PC-3 (cell line): ENCODE data around the gene CC2D2A. TPM values are rescaled to one million over a fixed set of nuclear protein-coding genes. Genes with fewer than 3 reads are reported as not detected.

Source experiments
- total RNA-seq: library from RNA; depleted of rRNA; stranded (reverse); fragments of >200 nt; gene quantifications from 2 replicates; pipeline ENCODE4 v1.2.3, GENCODE V29; 2014; rRNA removed

CC2D2A gene
- total RNA-seq, 1 experiment from 2014 or later = 13.4 TPM

Other genes with a start within 250 kb of the CC2D2A start
- gene C1QTNF7, start 41.8 kb upstream of the CC2D2A start, total RNA-seq = not detected in 2 replicates
- 21.9 and 42.4 TPM in 2 replicates for gene FBXL5, start 185.5 kb downstream of the CC2D2A start, total RNA-seq
- gene FAM200B, start 211.9 kb downstream of the CC2D2A start, total RNA-seq = 20.1 and 20.7 TPM in 2 replicates
- 0.69 and 0.86 TPM in 2 replicates for gene BST1, start 233.2 kb downstream of the CC2D2A start, total RNA-seq